ENCODE measurements around the gene TRIP13. TPM values are rescaled to one million over a fixed set of nuclear protein-coding genes. Genes with fewer than 3 reads are reported as not detected.

The TRIP13 gene
- total RNA-seq, 3 donors from 2014 or later: 0.96 to 2.3 (median 1.5) TPM

GRCh38 chr5:864492-865167, 28.1 kb upstream of the TRIP13 start:
- H3K4me1 ChIP-seq: no peaks in the 10 kb centered on the region
- intact Hi-C loops (cut with DNase I; ENCODE audit: low total_unique reads): no loop called here
- TF ChIP-seq POLR2AphosphoS5 (IDR thresholded peaks at IDR 0.05) (no peak), POLR2A (IDR thresholded peaks at IDR 0.05) (no peak), CTCF (IDR thresholded peaks at IDR 0.05) (no peak)
- H3K27me3 ChIP-seq: no peaks in the 10 kb centered on the region
- no peak overlapping the region for H3K27ac ChIP-seq
- H3K36me3 ChIP-seq: peaks cover 15% of the 10 kb centered on the region
- no peaks in the 10 kb centered on the region for H3K9me3 ChIP-seq
- no peak overlapping the region for H3K4me3 ChIP-seq
- DNase-seq (ENCODE audit: low spot score in 2 of 2): no peak

- no peaks in the 10 kb centered on the region for H3K27me3 ChIP-seq
- H3K36me3 ChIP-seq: peaks cover 17% of the 10 kb centered on the region
- DNase-seq (ENCODE audit: low spot score in 2 of 2): no peak
- intact Hi-C loops (cut with DNase I; ENCODE audit: low total_unique reads): no loop called here
- H3K4me1 ChIP-seq: no peaks in the 10 kb centered on the region
- no peak overlapping the region for H3K4me3 ChIP-seq
- H3K9me3 ChIP-seq: no peaks in the 10 kb centered on the region
- no peak overlapping the region for H3K27ac ChIP-seq
- TF ChIP-seq POLR2A (IDR thresholded peaks at IDR 0.05) (no peak), CTCF (IDR thresholded peaks at IDR 0.05) (no peak), POLR2AphosphoS5 (IDR thresholded peaks at IDR 0.05) (no peak)
Observed at GRCh38 chr5:865168-865521, 27.5 kb upstream of the TRIP13 start.

GRCh38 chr5:865771-866170, 26.9 kb upstream of the TRIP13 start:
- H3K4me3 ChIP-seq: no peak overlapping the region
- intact Hi-C loops (cut with DNase I; ENCODE audit: low total_unique reads): no loop called here
- H3K27ac ChIP-seq: no peak overlapping the region
- H3K9me3 ChIP-seq: no peaks in the 10 kb centered on the region
- TF ChIP-seq CTCF (IDR thresholded peaks at IDR 0.05) (no peak), POLR2AphosphoS5 (IDR thresholded peaks at IDR 0.05) (no peak), POLR2A (IDR thresholded peaks at IDR 0.05) (no peak)
- H3K36me3 ChIP-seq: peaks cover 20% of the 10 kb centered on the region
- no peaks in the 10 kb centered on the region for H3K27me3 ChIP-seq
- no peaks in the 10 kb centered on the region for H3K4me1 ChIP-seq
- DNase-seq (ENCODE audit: low spot score in 2 of 2): no peak

- peaks cover 20% of the 10 kb centered on the region for H3K36me3 ChIP-seq
- no peak for DNase-seq (ENCODE audit: low spot score in 2 of 2)
- intact Hi-C loops (cut with DNase I; ENCODE audit: low total_unique reads): no loop called here
Observed at GRCh38 chr5:867300-867870, 25.3 kb upstream of the TRIP13 start.

More at GRCh38 chr5:867300-867870, 25.3 kb upstream of the TRIP13 start:
- no peak for TF ChIP-seq POLR2AphosphoS5 (IDR thresholded peaks at IDR 0.05)
- no peak for TF ChIP-seq POLR2A (IDR thresholded peaks at IDR 0.05)
- no peak for TF ChIP-seq CTCF (IDR thresholded peaks at IDR 0.05)
- Histone ChIP-seq H3K4me1 (no peaks in the 10 kb centered on the region), H3K4me3 (no peak overlapping the region), H3K27ac (no peak overlapping the region), H3K9me3 (no peaks in the 10 kb centered on the region), H3K27me3 (no peaks in the 10 kb centered on the region)
